A673 (cell line): Measurements from ENCODE around the gene PLEKHH1. TPM values are rescaled to one million over a fixed set of nuclear protein-coding genes. Genes with fewer than 3 reads are reported as not detected.
"Not testable (repeated sequence)": the region's sequence is repeated elsewhere in the genome, so short reads cannot be mapped to it uniquely, and the experiment has no call there.

Experiments used
- BruUV-seq: library from RNA; stranded (reverse); fragments of 400-500 nt; replicated peaks from 2 replicates; lab custom pipeline; 2021; lab: Mats Ljungman, UMichigan
- CTCF ChIA-PET: fragments of 300-600 bp; sonication (Branson Sonifier 250); formaldehyde crosslinking; loops from one replicate; lab custom pipeline; 2022; ENCODE audit warnings: antibody characterized with exemption; lab: Charles Lee
- POLR2A ChIA-PET: fragments of 300-600 bp; sonication (Branson Sonifier 250); formaldehyde crosslinking; loops from one replicate; lab custom pipeline; 2022; ENCODE audit warnings: antibody characterized with exemption; ENCODE audit not compliant: low non-redundant PET; lab: Charles Lee
- DNase-seq: peaks from one replicate; pipeline ENCODE4 v3.0.0-alpha.2; 2015; ENCODE audit warnings: low spot score
- H3K27ac ChIP-seq: fragments of 200-600 bp; sonication (generic); 2 replicates; pipeline ENCODE4 v1.5.1; 2016; ENCODE audit warnings: mixed run types, low read depth, mild to moderate bottlenecking, mixed read lengths, antibody characterized with exemption, low read length; ENCODE audit not compliant: poor library complexity, severe bottlenecking
- H3K27me3 ChIP-seq: fragments of 200-600 bp; sonication (generic); replicated peaks from 2 replicates; pipeline ENCODE4 v1.6.1; 2017; ENCODE audit warnings: mixed run types, low read depth, mild to moderate bottlenecking, mixed read lengths, antibody characterized with exemption, low read length; ENCODE audit not compliant: insufficient read depth, poor library complexity
- H3K36me3 ChIP-seq: fragments of 200-600 bp; sonication (generic); 2 replicates; pipeline ENCODE4 v1.6.1; 2016; ENCODE audit warnings: mixed run types, mild to moderate bottlenecking, mixed read lengths, antibody characterized with exemption, low read length; ENCODE audit not compliant: insufficient read depth, poor library complexity, severe bottlenecking
- H3K4me1 ChIP-seq: fragments of 200-600 bp; sonication (generic); 2 replicates; pipeline ENCODE4 v1.6.1; 2017; ENCODE audit warnings: mixed run types, mild to moderate bottlenecking, mixed read lengths, antibody characterized with exemption, low read length; ENCODE audit not compliant: insufficient read depth, poor library complexity, severe bottlenecking
- H3K4me3 ChIP-seq: fragments of 200-600 bp; sonication (generic); 2 replicates; pipeline ENCODE4 v1.5.1; 2016; ENCODE audit warnings: low read depth, mixed run types, mild to moderate bottlenecking, mixed read lengths, low read length; ENCODE audit not compliant: poor library complexity, severe bottlenecking
- H3K9me3 ChIP-seq: fragments of 200-600 bp; sonication (generic); 2 replicates; pipeline ENCODE4 v1.6.1; 2016; ENCODE audit warnings: mixed run types, low read depth, mild to moderate bottlenecking, mixed read lengths, antibody characterized with exemption, low read length; ENCODE audit not compliant: poor library complexity, severe bottlenecking
- EZH2 ChIP-seq: fragments of 200-600 bp; sonication (generic); IDR thresholded peaks from 2 replicates; pipeline ENCODE4 v1.6.1; 2017; ENCODE audit warnings: borderline replicate concordance, low read depth, mild to moderate bottlenecking, mixed read lengths, antibody characterized with exemption, low read length; ENCODE audit not compliant: poor library complexity, severe bottlenecking
- intact Hi-C: fragments of 100-400 bp; cut with micrococcal nuclease; formaldehyde crosslinking; loops from one replicate; pipeline ENCODE4 v1.10.0; 2022; ENCODE audit not compliant: unreplicated experiment
- total RNA-seq: library from RNA; stranded (reverse); gene quantifications from 2 replicates; pipeline ENCODE4 v1.2.3, GENCODE V29; 2021
- TF ChIP-seq, protein P1 (sequence below): fragments of 300-800, 200-600 bp; sonication (generic); conservative IDR thresholded peaks from 2 replicates; pipeline ENCODE4 v1.5.1; 2017; ENCODE audit warnings: low read depth, mild to moderate bottlenecking, antibody characterized with exemption, low read length, moderate library complexity, mixed read lengths

PLEKHH1 gene
- total RNA-seq, 1 experiment from 2014 or later = 8.9 TPM

DNA sequence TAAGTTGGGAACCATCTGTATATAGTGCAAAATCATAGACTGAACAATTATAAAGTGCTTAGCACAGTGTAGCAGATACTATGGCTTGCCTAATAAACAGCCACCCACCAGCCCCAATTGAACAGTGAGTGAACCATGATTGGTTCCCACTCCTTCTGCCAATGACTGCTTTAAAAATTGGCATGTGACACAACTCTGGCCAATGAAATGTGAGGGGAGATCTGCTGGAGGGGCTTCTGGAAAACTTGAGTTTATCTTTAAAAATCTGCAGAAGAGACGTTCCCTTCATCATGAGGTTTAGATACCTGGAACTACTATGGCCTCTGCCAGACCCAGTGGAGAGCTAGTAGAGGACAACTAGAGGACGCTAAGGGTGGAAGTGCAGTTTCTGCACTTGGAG is 62.3 kb downstream of the PLEKHH1 start:
- Histone ChIP-seq H3K36me3 (peaks cover 7% of the 10 kb centered on the region), H3K27me3 (no peaks in the 10 kb centered on the region), H3K4me1 (no peaks in the 10 kb centered on the region), H3K27ac (no peak overlapping the region), H3K4me3 (no peak overlapping the region), H3K9me3 (no peaks in the 10 kb centered on the region)
- DNase-seq = no peak
- no TSS peak for BruUV-seq
- ChIA-PET POLR2A (no interaction called here), CTCF (no interaction called here)
- TF ChIP-seq, protein P1, sequence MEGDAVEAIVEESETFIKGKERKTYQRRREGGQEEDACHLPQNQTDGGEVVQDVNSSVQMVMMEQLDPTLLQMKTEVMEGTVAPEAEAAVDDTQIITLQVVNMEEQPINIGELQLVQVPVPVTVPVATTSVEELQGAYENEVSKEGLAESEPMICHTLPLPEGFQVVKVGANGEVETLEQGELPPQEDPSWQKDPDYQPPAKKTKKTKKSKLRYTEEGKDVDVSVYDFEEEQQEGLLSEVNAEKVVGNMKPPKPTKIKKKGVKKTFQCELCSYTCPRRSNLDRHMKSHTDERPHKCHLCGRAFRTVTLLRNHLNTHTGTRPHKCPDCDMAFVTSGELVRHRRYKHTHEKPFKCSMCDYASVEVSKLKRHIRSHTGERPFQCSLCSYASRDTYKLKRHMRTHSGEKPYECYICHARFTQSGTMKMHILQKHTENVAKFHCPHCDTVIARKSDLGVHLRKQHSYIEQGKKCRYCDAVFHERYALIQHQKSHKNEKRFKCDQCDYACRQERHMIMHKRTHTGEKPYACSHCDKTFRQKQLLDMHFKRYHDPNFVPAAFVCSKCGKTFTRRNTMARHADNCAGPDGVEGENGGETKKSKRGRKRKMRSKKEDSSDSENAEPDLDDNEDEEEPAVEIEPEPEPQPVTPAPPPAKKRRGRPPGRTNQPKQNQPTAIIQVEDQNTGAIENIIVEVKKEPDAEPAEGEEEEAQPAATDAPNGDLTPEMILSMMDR = no peak
- TF ChIP-seq EZH2 = no peak
- intact Hi-C loops = no loop called here

DNA sequence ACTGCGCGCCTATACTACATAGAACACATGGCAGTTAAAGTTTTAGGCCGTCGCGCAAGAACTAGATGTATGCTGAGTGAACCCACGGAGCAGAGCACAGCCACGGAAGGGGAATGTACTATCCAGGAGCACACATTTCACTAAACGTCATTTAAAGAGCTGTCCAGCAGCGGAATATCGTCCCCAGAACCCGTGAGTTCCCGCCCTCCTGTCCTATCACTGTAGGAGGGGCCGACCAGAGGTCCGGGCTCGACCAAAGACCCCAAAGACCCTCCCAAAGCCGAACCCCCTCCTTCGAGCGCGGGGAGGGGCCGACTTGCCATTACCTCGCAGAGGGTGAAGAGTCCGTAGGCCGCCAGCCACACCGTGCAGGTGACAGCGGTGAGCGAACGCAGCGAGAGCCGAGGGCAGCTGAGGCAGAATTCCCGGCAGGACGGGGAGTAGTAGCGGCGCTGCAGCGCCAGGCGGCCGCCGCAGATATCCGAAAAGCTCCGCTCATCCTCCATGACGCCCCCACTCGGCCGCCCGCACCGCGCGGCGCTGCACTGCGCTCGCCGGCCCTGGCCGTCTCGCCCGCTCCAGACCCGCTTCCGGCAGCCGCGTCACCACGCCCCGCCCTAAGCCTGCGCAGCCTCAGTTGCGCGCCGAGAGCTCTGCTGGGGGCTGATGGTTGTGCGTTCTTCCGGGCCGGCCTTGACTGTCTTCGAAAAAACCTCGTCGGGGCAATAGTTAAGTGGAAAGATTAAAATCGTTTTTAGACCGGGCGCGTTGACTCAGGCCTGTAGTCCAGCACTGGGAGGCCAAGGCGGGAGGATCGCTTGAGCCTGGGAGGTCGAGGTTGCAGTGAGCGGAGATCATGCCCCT is 66.8 kb downstream of the PLEKHH1 start, which contains the start of gene PIGH:
Gene PIGH (minus strand): TSS at position 571 of the 864 bp plus-strand sequence. CDS start 65 bp downstream, at position 506.
- no TSS peak for BruUV-seq
- intact Hi-C loops = no loop called here
- CTCF ChIA-PET = interaction anchor here (0.6 to 2.0 kb wide), 10 partner anchors 15 to 173 kb away, joined by 3 to 11 read pairs (median 4); partner anchors contain the start of gene RDH11

DNA sequence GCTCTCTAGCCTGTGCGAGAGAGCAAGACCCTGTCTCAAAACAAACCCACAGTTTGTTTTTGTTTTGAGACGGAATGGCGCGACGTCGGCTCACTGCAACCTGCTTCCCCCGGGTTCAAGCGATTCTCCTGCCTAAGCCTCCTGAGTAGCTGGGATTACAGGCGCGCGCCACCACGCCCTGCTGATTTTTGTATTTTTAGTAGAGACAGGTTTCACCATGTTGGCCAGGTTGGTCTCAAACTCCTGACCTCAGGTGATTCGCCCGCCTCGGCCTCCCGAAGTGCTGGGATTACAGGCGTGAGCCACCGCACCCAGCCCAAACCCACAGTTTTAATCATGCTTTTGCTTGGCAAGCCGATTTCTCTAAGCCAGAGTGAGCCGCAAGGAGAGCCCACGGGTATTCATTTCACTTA is 67.5 kb downstream of the PLEKHH1 start:
- H3K36me3 ChIP-seq, intact Hi-C loops, BruUV-seq, DNase-seq, H3K27me3 ChIP-seq, POLR2A ChIA-PET, H3K4me1 ChIP-seq, H3K9me3 ChIP-seq: not testable (repeated sequence)
- Histone ChIP-seq H3K4me3 (peak overlapping the region; percentile 73), H3K27ac (peak overlapping the region; percentile 55)
- CTCF ChIA-PET = interaction anchor here (0.6 to 2.0 kb wide), 9 partner anchors 14 to 104 kb away, joined by 3 to 11 read pairs (median 4); partner anchors contain the start of gene RDH11

More for the DNA sequence above, 66.8 kb downstream of the PLEKHH1 start, which contains the start of gene PIGH:
- DNase-seq = peak; percentile 94
- H3K36me3 ChIP-seq = no peaks in the 10 kb centered on the region
- peak within 1 kb of the TSS; percentile 73 for H3K4me3 ChIP-seq
- H3K27me3 ChIP-seq = no peaks in the 10 kb centered on the region
- H3K27ac ChIP-seq = peak within 1 kb of the TSS; percentile 56
- POLR2A ChIA-PET = interaction anchor here (0.5 kb wide), 1 partner anchor 28 kb away, joined by 3 read pairs; no protein-coding TSS in a partner anchor
- no peak for TF ChIP-seq EZH2
- TF ChIP-seq, protein P1 = peak; percentile 65
- no peaks in the 10 kb centered on the region for H3K9me3 ChIP-seq
- H3K4me1 ChIP-seq = no peaks in the 10 kb centered on the region
